ENCODE measurements around the gene TAF3. TPM values are rescaled to one million over a fixed set of nuclear protein-coding genes. Genes with fewer than 3 reads are reported as not detected.

The TAF3 gene
- total RNA-seq (2022; extraction: Qiagen RNA extraction; ENCODE audit: low read depth): 6.5 to 7.9 TPM (median 7.4 TPM) in 5 replicates

GRCh38 chr10:7818295-7819120 lies at the start of gene TAF3:
Gene TAF3, plus strand, starts transcription at chr10:7818505. Its CDS starts 205 bp downstream, at chr10:7818710.

GRCh38 chr10:7787857-7788638 lies 30.3 kb upstream of the TAF3 start, which contains the start of the genes ATP5F1C and KIN:
Gene ATP5F1C, plus strand, starts transcription at chr10:7788177. Its CDS starts 31 bp downstream, at chr10:7788208.
Gene KIN, minus strand, starts transcription at chr10:7787993. Its CDS starts 60 bp downstream, at chr10:7787933.

GRCh38 chr10:8054494-8055407 lies 236.4 kb downstream of the TAF3 start, which contains the start of gene GATA3:
Gene GATA3, plus strand, starts transcription at chr10:8054688. Its CDS starts 968 bp downstream, at chr10:8055656.

Other genes starting within 250 kb of the TAF3 start
- 0.08 to 0.26 TPM (median 0.09 TPM) in 5 replicates for gene ITIH5, start 151.5 kb upstream of the TAF3 start, total RNA-seq (2022; extraction: Qiagen RNA extraction; ENCODE audit: low read depth)
- gene ITIH2, start 115.2 kb upstream of the TAF3 start, total RNA-seq (2022; extraction: Qiagen RNA extraction; ENCODE audit: low read depth): 0.23 to 0.42 TPM (median 0.31 TPM) in 5 replicates
- 11.9 to 15.1 TPM (median 13.1 TPM) in 5 replicates for gene KIN, start 30.5 kb upstream of the TAF3 start, total RNA-seq (2022; extraction: Qiagen RNA extraction; ENCODE audit: low read depth)
- gene ATP5F1C, start 30.3 kb upstream of the TAF3 start, total RNA-seq (2022; extraction: Qiagen RNA extraction; ENCODE audit: low read depth): 278 to 337 TPM (median 286 TPM) in 5 replicates
- 3.2 to 4.3 TPM (median 3.9 TPM) in 5 replicates for gene GATA3, start 236.2 kb downstream of the TAF3 start, total RNA-seq (2022; extraction: Qiagen RNA extraction; ENCODE audit: low read depth)

Data from A549 treated with GW870086 at 1 μM for 4 hours (cell line).